ENCODE results near the gene SRRT.

DNA sequence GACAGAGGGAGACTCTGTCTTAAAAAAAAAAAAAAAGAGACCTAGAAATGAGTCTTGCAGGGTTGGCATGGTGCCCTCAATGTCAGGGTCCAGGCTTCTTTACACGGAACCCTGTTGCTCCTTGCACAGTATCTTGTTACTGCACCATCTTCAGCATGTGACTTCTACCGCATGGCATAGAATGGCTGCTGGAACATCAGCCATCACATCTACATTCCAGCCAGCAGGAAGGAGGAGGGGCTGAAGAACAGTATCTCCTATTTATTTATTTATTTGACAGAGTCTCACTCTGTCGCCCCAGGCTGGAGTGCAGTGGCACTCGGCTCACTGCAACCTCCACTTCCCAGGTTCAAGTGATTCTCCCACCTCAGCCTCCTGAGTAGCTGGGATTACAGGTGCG lies 24.5 kb downstream of the SRRT start:
- TF ChIP-seq, protein P1, sequence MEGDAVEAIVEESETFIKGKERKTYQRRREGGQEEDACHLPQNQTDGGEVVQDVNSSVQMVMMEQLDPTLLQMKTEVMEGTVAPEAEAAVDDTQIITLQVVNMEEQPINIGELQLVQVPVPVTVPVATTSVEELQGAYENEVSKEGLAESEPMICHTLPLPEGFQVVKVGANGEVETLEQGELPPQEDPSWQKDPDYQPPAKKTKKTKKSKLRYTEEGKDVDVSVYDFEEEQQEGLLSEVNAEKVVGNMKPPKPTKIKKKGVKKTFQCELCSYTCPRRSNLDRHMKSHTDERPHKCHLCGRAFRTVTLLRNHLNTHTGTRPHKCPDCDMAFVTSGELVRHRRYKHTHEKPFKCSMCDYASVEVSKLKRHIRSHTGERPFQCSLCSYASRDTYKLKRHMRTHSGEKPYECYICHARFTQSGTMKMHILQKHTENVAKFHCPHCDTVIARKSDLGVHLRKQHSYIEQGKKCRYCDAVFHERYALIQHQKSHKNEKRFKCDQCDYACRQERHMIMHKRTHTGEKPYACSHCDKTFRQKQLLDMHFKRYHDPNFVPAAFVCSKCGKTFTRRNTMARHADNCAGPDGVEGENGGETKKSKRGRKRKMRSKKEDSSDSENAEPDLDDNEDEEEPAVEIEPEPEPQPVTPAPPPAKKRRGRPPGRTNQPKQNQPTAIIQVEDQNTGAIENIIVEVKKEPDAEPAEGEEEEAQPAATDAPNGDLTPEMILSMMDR (conservative IDR thresholded peaks at IDR 0.05 in 1 of 2, IDR thresholded peaks at IDR 0.05 in 1 of 2; ENCODE audit: low read depth in 1 of 2, low read length in 2 of 2): no peak
- no peak for TF ChIP-seq EZH2 (IDR thresholded peaks at IDR 0.05; ENCODE audit: low read length, missing control alignments)

All from fibroblast of lung (primary cell).